HG02840 (cell line): ENCODE measurements around the gene REG4.

Experiments used
- ATAC-seq: cut with Tn5 transposase; IDR thresholded peaks from one replicate; pipeline ENCODE4 v1.9.1; 2021; ENCODE audit warnings: mild to moderate bottlenecking, moderate library complexity, moderate number of reproducible peaks; ENCODE audit not compliant: unreplicated experiment, low FRiP score

Gene REG4

GRCh38 chr1:119782631-119783325 is 28.5 kb downstream of the REG4 start:
- ATAC-seq = no peak

GRCh38 chr1:119781434-119782210 is 29.6 kb downstream of the REG4 start:
- ATAC-seq = no peak

GRCh38 chr1:119779869-119780356 is 31.3 kb downstream of the REG4 start:
- no peak for ATAC-seq

GRCh38 chr1:119778886-119779560 is 32.2 kb downstream of the REG4 start:
- ATAC-seq = no peak

- ATAC-seq = no peak
Observed at GRCh38 chr1:119778359-119778758, 32.9 kb downstream of the REG4 start.

GRCh38 chr1:119774746-119775490 is 36.3 kb downstream of the REG4 start:
- no peak for ATAC-seq

- no peak for ATAC-seq
Observed at GRCh38 chr1:119773711-119774241, 37.5 kb downstream of the REG4 start.

- ATAC-seq = no peak
Observed at GRCh38 chr1:119772298-119772697, 39.0 kb downstream of the REG4 start.

GRCh38 chr1:119771770-119772169 is 39.5 kb downstream of the REG4 start:
- ATAC-seq = no peak

- no peak for ATAC-seq
Observed at GRCh38 chr1:119771016-119771415, 40.2 kb downstream of the REG4 start.

GRCh38 chr1:119768778-119769177 is 42.5 kb downstream of the REG4 start, which contains the start of gene HMGCS2:
HMGCS2 (minus strand) TSS chr1:119768905; CDS start chr1:119768844, 61 bp downstream.
- ATAC-seq = no peak

- ATAC-seq = no peak
Observed at GRCh38 chr1:119767486-119767885, 43.8 kb downstream of the REG4 start.

GRCh38 chr1:119766374-119766794 is 44.9 kb downstream of the REG4 start:
- no peak for ATAC-seq

GRCh38 chr1:119764220-119764619 is 47.0 kb downstream of the REG4 start:
- ATAC-seq = no peak

- ATAC-seq = no peak
Observed at GRCh38 chr1:119762953-119763352, 48.3 kb downstream of the REG4 start.

GRCh38 chr1:119762409-119762808 is 48.9 kb downstream of the REG4 start:
- ATAC-seq = no peak

GRCh38 chr1:119758584-119758983 is 52.7 kb downstream of the REG4 start:
- ATAC-seq = no peak

- no peak for ATAC-seq
Observed at GRCh38 chr1:119752592-119752991, 58.7 kb downstream of the REG4 start.

GRCh38 chr1:119748040-119748439 is 63.2 kb downstream of the REG4 start:
- no peak for ATAC-seq

GRCh38 chr1:119747451-119747850 is 63.8 kb downstream of the REG4 start:
- ATAC-seq = no peak
